GM12872 (cell line): ENCODE measurements around the gene DEFB112.

Source experiments
- TF ChIP-seq, protein P1 (sequence below): IDR thresholded peaks from 3 replicates; pipeline ENCODE4 v1.5.1; 2011; ENCODE audit warnings: low read depth, mild to moderate bottlenecking, low read length, moderate library complexity; ENCODE audit not compliant: insufficient read depth

Gene DEFB112, protein sequence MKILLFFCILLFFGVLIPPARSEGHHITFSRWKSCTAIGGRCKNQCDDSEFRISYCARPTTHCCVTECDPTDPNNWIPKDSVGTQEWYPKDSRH

DNA sequence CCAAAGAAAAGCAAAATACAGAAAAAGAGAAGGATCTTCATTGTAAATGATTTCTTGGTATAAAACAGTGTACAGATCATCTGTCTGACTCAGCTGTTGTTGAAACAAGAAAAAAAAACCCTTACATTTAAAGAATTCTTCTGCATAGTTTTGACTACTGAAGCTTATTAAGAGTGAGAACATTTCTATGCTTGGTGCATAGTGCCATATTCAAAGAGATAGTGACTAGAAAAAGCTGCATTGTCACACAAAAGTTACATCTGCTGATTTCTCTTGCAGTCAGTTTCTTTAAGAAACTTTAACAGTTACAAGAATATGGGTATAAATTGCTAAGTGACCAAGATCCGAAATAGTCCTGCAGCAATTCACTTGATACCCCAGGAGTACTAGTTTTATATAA is at the start of gene DEFB112:
DEFB112 (minus strand) TSS at position 101 of the 400 bp plus-strand sequence; CDS start at position 41, 60 bp downstream.
- TF ChIP-seq, protein P1, sequence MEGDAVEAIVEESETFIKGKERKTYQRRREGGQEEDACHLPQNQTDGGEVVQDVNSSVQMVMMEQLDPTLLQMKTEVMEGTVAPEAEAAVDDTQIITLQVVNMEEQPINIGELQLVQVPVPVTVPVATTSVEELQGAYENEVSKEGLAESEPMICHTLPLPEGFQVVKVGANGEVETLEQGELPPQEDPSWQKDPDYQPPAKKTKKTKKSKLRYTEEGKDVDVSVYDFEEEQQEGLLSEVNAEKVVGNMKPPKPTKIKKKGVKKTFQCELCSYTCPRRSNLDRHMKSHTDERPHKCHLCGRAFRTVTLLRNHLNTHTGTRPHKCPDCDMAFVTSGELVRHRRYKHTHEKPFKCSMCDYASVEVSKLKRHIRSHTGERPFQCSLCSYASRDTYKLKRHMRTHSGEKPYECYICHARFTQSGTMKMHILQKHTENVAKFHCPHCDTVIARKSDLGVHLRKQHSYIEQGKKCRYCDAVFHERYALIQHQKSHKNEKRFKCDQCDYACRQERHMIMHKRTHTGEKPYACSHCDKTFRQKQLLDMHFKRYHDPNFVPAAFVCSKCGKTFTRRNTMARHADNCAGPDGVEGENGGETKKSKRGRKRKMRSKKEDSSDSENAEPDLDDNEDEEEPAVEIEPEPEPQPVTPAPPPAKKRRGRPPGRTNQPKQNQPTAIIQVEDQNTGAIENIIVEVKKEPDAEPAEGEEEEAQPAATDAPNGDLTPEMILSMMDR = no peak

DNA sequence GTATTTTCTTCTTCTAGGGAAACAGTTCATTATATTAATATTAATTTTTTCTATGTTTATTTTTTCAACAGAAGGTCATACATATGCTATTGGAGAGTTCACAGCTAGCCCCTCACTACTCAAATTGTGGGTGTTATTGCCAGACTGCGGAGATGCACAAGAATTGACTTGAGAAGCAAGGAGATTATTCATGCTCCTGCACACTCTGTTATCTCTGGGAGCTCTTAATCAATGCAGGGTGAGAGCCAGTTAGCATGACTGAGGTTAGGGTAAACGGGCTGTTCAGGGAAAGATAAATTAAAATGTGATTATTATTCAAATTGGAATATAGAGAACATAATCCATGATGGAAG is 48.9 kb upstream of the DEFB112 start:
- TF ChIP-seq, protein P1 = no peak

DNA sequence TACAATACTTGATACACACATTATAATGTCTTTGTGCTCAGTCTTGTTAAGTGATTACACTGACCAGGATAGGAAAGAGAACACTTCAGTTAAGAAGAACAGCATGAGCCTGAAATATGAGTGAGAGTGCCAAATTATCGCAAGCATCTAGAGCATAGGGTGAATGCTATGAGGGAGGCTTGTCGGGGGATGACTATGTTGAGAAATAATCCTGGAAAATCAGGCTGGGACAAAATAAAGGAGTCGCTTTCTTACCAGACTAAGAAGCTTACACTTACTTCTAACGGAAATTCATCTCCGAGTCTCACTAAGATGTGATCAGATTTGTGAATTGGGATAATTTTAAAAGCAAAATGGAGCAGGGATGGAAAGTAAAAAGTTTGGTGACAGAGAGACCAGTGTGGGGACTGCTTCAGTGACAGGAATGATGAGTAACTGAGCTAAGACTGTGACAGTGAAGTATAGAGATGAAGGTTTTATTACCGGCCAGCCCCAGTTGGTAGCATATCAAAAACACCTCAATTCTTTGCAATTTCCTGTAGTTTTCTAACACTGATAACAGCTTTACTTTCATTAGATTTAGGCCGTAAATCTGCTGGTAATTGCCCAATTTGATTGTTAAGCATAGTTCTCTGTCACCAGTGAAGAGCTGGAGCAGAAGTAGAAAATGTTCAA is 48.4 kb upstream of the DEFB112 start:
- TF ChIP-seq, protein P1 = no peak

DNA sequence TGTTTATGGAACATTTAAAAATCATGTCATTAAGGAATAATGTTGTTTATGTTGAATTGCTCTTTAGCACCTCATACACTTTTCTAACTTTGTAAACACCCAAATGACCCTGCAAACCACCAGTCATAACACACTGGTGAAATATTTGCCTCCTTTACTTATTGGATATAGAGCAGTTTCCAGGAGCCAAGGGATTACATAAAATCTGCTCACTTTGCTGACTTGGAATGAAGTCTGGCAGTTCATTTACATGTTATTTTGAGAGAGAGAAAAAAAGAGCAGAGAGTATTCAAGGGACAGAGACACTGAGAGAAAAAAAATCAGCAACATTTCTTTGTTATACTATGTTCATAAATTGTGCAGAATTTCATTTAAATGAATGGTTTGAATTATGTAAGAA is 46.6 kb upstream of the DEFB112 start:
- TF ChIP-seq, protein P1 = no peak

DNA sequence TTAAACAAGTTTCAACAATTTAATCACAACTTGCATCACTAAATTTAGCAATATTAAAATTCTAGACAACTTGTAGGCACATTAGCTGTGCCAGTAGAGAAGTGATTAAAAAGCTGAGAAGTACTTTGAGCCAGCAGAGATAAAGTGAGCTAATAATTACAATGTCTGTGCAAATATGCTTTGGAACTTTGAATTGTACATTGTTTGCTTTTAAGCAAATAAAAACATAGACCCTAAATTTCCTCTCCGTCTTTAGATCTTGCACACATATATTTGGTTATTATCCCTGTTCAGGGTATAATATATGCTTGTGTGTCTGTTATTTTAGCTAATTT is 44.2 kb upstream of the DEFB112 start:
- TF ChIP-seq, protein P1 = no peak

DNA sequence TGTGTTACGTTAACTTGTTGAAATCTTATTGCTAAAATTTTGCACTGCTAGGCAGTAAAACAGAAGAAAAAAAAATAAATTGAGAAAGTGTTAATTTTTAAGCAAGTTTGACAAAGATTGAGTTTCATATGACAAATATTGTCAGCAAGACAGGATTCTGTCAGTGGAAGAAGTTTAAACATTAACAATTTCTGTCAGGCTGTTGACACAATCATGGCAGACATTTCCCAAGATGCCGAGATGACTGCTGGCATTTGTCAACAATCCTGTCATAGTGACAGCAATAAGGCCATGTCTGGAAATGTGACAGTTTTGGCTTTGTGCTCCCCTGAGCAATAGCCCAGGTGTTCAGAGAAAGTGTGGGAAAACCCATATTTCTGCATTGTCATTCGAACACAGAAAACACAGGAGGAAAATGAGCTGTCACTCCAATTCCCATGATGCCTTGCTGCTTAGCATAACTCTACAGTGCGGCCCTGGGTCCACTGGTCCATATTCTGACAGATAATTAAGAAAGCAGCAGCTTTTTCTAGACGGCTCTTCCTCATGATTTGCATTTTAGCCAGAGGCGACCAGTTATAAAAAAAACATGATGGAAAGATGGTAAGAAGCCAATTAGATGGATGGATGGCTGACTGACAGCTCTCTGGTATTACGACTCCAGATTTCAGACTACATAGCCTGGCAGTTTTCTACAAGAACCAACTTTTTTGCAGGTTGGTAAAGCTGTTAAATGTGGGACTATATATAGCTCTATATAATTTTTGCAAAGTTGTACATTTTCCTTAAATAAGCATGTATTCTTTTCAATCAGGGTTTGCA is 43.6 kb upstream of the DEFB112 start:
- TF ChIP-seq, protein P1 = no peak

DNA sequence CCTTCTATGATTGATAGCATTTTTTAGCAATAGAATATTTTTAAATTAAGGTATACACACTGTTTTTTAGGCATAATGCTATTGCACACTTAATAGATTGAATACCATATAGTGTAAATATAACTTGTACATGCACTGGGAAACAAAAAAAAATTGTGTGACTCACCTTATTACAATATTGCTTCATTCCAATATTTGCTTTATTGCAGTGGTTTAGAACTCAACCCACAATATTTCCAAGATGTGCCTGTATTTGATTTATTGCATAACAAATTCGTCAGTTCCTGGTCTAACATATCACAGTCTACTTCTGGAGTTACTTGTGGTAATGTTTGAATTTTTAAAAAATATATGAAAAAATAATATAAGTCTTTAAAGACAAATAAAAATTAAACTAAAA is 41.9 kb upstream of the DEFB112 start:
- TF ChIP-seq, protein P1 = no peak
